HG03469 (cell line): Measurements from ENCODE around the gene TAF3.
A peak's percentile ranks its signal among the peaks of the same experiment; 100 is the strongest.

Source experiments
- ATAC-seq: cut with Tn5 transposase; IDR thresholded peaks from one replicate; pipeline ENCODE4 v1.9.1; 2021; ENCODE audit warnings: mild to moderate bottlenecking, moderate library complexity, moderate number of reproducible peaks; ENCODE audit not compliant: unreplicated experiment

The TAF3 gene

GRCh38 chr10:7928536-7928935 lies 110.2 kb downstream of the TAF3 start:
- ATAC-seq: no peak

- no peak for ATAC-seq
Observed at GRCh38 chr10:7932301-7933036, 114.2 kb downstream of the TAF3 start.

GRCh38 chr10:7933262-7933661 lies 115.0 kb downstream of the TAF3 start:
- ATAC-seq: no peak

- no peak for ATAC-seq
Observed at GRCh38 chr10:7933757-7934156, 115.5 kb downstream of the TAF3 start.

- ATAC-seq: no peak
Observed at GRCh38 chr10:7937315-7937945, 119.1 kb downstream of the TAF3 start.

GRCh38 chr10:7941576-7941975 lies 123.3 kb downstream of the TAF3 start:
- no peak for ATAC-seq

- no peak for ATAC-seq
Observed at GRCh38 chr10:7942316-7942715, 124.0 kb downstream of the TAF3 start.

GRCh38 chr10:7942859-7943258 lies 124.6 kb downstream of the TAF3 start:
- ATAC-seq: no peak

- no peak for ATAC-seq
Observed at GRCh38 chr10:7944215-7944480, 125.8 kb downstream of the TAF3 start.

- ATAC-seq: no peak
Observed at GRCh38 chr10:7944537-7944936, 126.2 kb downstream of the TAF3 start.

- no peak for ATAC-seq
Observed at GRCh38 chr10:7945034-7945433, 126.7 kb downstream of the TAF3 start.

GRCh38 chr10:7945469-7946187 lies 127.3 kb downstream of the TAF3 start:
- no peak for ATAC-seq

GRCh38 chr10:7948371-7949000 lies 130.2 kb downstream of the TAF3 start:
- no peak for ATAC-seq

GRCh38 chr10:7950981-7951847 lies 132.9 kb downstream of the TAF3 start:
- no peak for ATAC-seq

GRCh38 chr10:7952266-7952665 lies 134.0 kb downstream of the TAF3 start:
- ATAC-seq: no peak

- no peak for ATAC-seq
Observed at GRCh38 chr10:7953447-7953846, 135.1 kb downstream of the TAF3 start.

GRCh38 chr10:7955446-7955845 lies 137.1 kb downstream of the TAF3 start:
- no peak for ATAC-seq

GRCh38 chr10:7956508-7956907 lies 138.2 kb downstream of the TAF3 start:
- ATAC-seq: peak; percentile 91

- no peak for ATAC-seq
Observed at GRCh38 chr10:7957591-7957990, 139.3 kb downstream of the TAF3 start.

- ATAC-seq: no peak
Observed at GRCh38 chr10:7958442-7958841, 140.1 kb downstream of the TAF3 start.

- no peak for ATAC-seq
Observed at GRCh38 chr10:7960108-7960507, 141.8 kb downstream of the TAF3 start.
